H1 (cell line): ENCODE results near the gene ZCCHC3. TPM values are rescaled to one million over a fixed set of nuclear protein-coding genes. Genes with fewer than 3 reads are reported as not detected.
A peak's percentile ranks its signal among the peaks of the same experiment; 100 is the strongest.

Experiments used
- CTCF ChIA-PET: fragments of 300-600 bp; sonication (Branson Sonifier 250); formaldehyde crosslinking; loops from one replicate; lab custom pipeline; 2021; ENCODE audit not compliant: partially characterized antibody; lab: Charles Lee
- POLR2A ChIA-PET: fragments of 300-600 bp; sonication (Branson Sonifier 250); formaldehyde crosslinking; loops from one replicate; lab custom pipeline; 2021; ENCODE audit warnings: inconsistent platforms; ENCODE audit not compliant: partially characterized antibody; lab: Charles Lee
- DNase-seq, 2 experiments: peaks; one replicate each; pipeline versions ENCODE4 v3.0.0 to v3.0.0-alpha.2; 2010 to 2022; ENCODE audit warnings: low spot score in 2 of 2, low read depth in 1 of 2, mixed read lengths in 1 of 2
- FAIRE-seq: peaks from 2 replicates; lab custom pipeline; 2011; peaks lifted over from hg19 to GRCh38; lab: Jason Lieb, UNC
- H2AFZ ChIP-seq: 2 replicates; pipeline ENCODE4 v1.8.1; 2012; ENCODE audit warnings: low read length, inconsistent platforms
- H2AK5ac ChIP-seq: 2 replicates; pipeline ENCODE4 v1.6.1; 2013; ENCODE audit warnings: low read depth, low read length
- H2BK120ac ChIP-seq: replicated peaks from 2 replicates; pipeline ENCODE3; 2013; ENCODE audit warnings: low read depth, low read length, inconsistent platforms
- H2BK12ac ChIP-seq: 2 replicates; pipeline ENCODE4 v1.6.1; 2013; ENCODE audit warnings: low read depth, low read length
- H2BK15ac ChIP-seq: 2 replicates; pipeline ENCODE4 v1.6.1; 2013; ENCODE audit warnings: low read length
- H2BK20ac ChIP-seq: 2 replicates; pipeline ENCODE4 v1.6.1; 2013; ENCODE audit warnings: low read length
- H2BK5ac ChIP-seq: 2 replicates; pipeline ENCODE4 v1.6.1; 2013; ENCODE audit warnings: low read depth, low read length
- H3K14ac ChIP-seq: 2 replicates; pipeline ENCODE4 v1.6.1; 2013; ENCODE audit warnings: inconsistent platforms; ENCODE audit not compliant: insufficient read length
- H3K18ac ChIP-seq: 2 replicates; pipeline ENCODE4 v1.6.1; 2013; ENCODE audit warnings: low read length; ENCODE audit errors: extremely low read depth
- H3K23ac ChIP-seq: 2 replicates; pipeline ENCODE4 v1.6.1; 2013; ENCODE audit warnings: inconsistent platforms; ENCODE audit not compliant: insufficient read length
- H3K23me2 ChIP-seq: 2 replicates; pipeline ENCODE4 v1.6.1; 2013; ENCODE audit warnings: low read depth, low read length
- H3K27ac ChIP-seq: 2 replicates; pipeline ENCODE4 v1.6.1; 2011; ENCODE audit warnings: low read depth, low read length, inconsistent platforms
- H3K27me3 ChIP-seq, 4 experiments: replicated peaks in 1 of 4; 1 replicate in 1 of 4; 2 replicates in 3 of 4; pipeline versions ENCODE4 v1.6.1 to v1.8.1; 2011 to 2013; ENCODE audit warnings: low read length in 3 of 4, mild to moderate bottlenecking in 3 of 4, inconsistent platforms in 2 of 4, mixed read lengths in 2 of 4, moderate library complexity in 1 of 4; ENCODE audit not compliant: control insufficient read depth in 3 of 4, insufficient read depth in 3 of 4; ENCODE audit errors: extremely low read depth in 1 of 4
- H3K36me3 ChIP-seq, 4 experiments: 2 replicates each; pipeline versions ENCODE4 v1.6.1 to v1.8.1; 2011 to 2013; ENCODE audit warnings: mild to moderate bottlenecking in 4 of 4, low read length in 3 of 4, moderate library complexity in 2 of 4, control low read depth in 1 of 4, inconsistent platforms in 1 of 4; ENCODE audit not compliant: insufficient read depth in 4 of 4, control insufficient read depth in 2 of 4
- H3K4ac ChIP-seq: replicated peaks from 2 replicates; pipeline ENCODE3; 2013; ENCODE audit warnings: low read length, low read depth, mixed read lengths, inconsistent platforms; ENCODE audit not compliant: insufficient read length
- H3K4me1 ChIP-seq, 4 experiments: replicated peaks in 1 of 4; 1 replicate in 1 of 4; 2 replicates in 3 of 4; pipeline versions ENCODE4 v1.6.1 to v1.8.1; 2011 to 2013; ENCODE audit warnings: low read length in 3 of 4, inconsistent platforms in 2 of 4, mixed read lengths in 1 of 4; ENCODE audit not compliant: insufficient read depth in 4 of 4, control insufficient read depth in 3 of 4
- H3K4me2 ChIP-seq, 2 experiments: 2 replicates each; pipeline versions ENCODE4 v1.6.1 to v1.8.1; 2011 to 2013; ENCODE audit warnings: low read depth in 2 of 2, low read length in 2 of 2, control low read depth in 1 of 2, inconsistent platforms in 1 of 2, mild to moderate bottlenecking in 1 of 2; ENCODE audit not compliant: insufficient read depth in 1 of 2
- H3K4me3 ChIP-seq, 4 experiments: fragments of 200-600, 300-600 bp in 1 of 4; sonication (generic), shearing (Covaris generic), sonication (Bioruptor Twin) in 1 of 4; 2 replicates each; pipeline versions ENCODE4 v1.5.1 to v1.8.1; 2011 to 2016; ENCODE audit warnings: low read length in 4 of 4, low read depth in 3 of 4, control low read depth in 2 of 4, inconsistent platforms in 2 of 4, mild to moderate bottlenecking in 2 of 4, mixed read lengths in 1 of 4, moderate library complexity in 1 of 4; ENCODE audit not compliant: insufficient read depth in 2 of 4; ENCODE audit errors: extremely low read depth in 1 of 4
- H3K56ac ChIP-seq: replicated peaks from 2 replicates; pipeline ENCODE3; 2013; ENCODE audit warnings: low read depth, mild to moderate bottlenecking, mixed read lengths, low read length, inconsistent platforms; ENCODE audit not compliant: insufficient read length
- H3K79me1 ChIP-seq: 2 replicates; pipeline ENCODE4 v1.6.1; 2013; ENCODE audit warnings: low read depth, low read length, control low read depth
- H3K79me2 ChIP-seq, 2 experiments: 2 replicates each; pipeline versions ENCODE4 v1.6.1 to v1.8.1; 2012 to 2013; ENCODE audit warnings: low read length in 2 of 2, mild to moderate bottlenecking in 2 of 2, inconsistent platforms in 1 of 2; ENCODE audit not compliant: insufficient read depth in 2 of 2, control insufficient read depth in 1 of 2
- H3K9ac ChIP-seq, 4 experiments: replicated peaks in 1 of 4; 1 replicate in 1 of 4; 2 replicates in 3 of 4; pipeline versions ENCODE4 v1.6.1 to v1.8.1; 2011 to 2013; ENCODE audit warnings: low read depth in 3 of 4, low read length in 3 of 4, control low read depth in 2 of 4, mild to moderate bottlenecking in 2 of 4, moderate library complexity in 2 of 4, inconsistent platforms in 1 of 4; ENCODE audit errors: extremely low read depth in 1 of 4
- H3K9me3 ChIP-seq, 2 experiments: 2 replicates each; pipeline versions ENCODE4 v1.6.1 to v1.8.1; 2012 to 2013; ENCODE audit warnings: mild to moderate bottlenecking in 2 of 2, moderate library complexity in 2 of 2, control low read depth in 1 of 2, inconsistent platforms in 1 of 2, low read depth in 1 of 2, low read length in 1 of 2, mixed read lengths in 1 of 2; ENCODE audit not compliant: insufficient read depth in 2 of 2
- H4K20me1 ChIP-seq, 2 experiments: replicated peaks in 1 of 2; 2 replicates each; pipeline versions ENCODE3 to v1.8.1; 2011 to 2013; ENCODE audit warnings: inconsistent platforms in 2 of 2, low read length in 2 of 2, mild to moderate bottlenecking in 1 of 2; ENCODE audit not compliant: insufficient read depth in 2 of 2, control insufficient read depth in 1 of 2
- H4K5ac ChIP-seq: 2 replicates; pipeline ENCODE4 v1.6.1; 2013; ENCODE audit warnings: low read length, low read depth, mixed read lengths, inconsistent platforms; ENCODE audit not compliant: insufficient read length
- H4K8ac ChIP-seq: 2 replicates; pipeline ENCODE4 v1.8.0; 2013; ENCODE audit warnings: mild to moderate bottlenecking, moderate library complexity, low read length, inconsistent platforms; ENCODE audit not compliant: insufficient read depth; ENCODE audit errors: extremely low read depth
- H4K91ac ChIP-seq: replicated peaks from 2 replicates; pipeline ENCODE3; 2013; ENCODE audit warnings: low read length, mixed read lengths, inconsistent platforms; ENCODE audit not compliant: insufficient read length
- GABPA ChIP-seq: IDR thresholded peaks from 2 replicates; pipeline ENCODE4 v1.6.1; 2011; ENCODE audit warnings: mild to moderate bottlenecking, low read length, moderate library complexity, borderline replicate concordance; ENCODE audit not compliant: insufficient read depth
- KDM4A ChIP-seq: IDR thresholded peaks from one replicate; pipeline ENCODE4 v1.7.1; 2012; ENCODE audit warnings: low read depth, mild to moderate bottlenecking, moderate library complexity, low read length, inconsistent platforms; ENCODE audit not compliant: severe bottlenecking
- KDM5A ChIP-seq: fragments of 200-600 bp; IDR thresholded peaks from 2 replicates; pipeline ENCODE4 v1.7.1; 2012; ENCODE audit warnings: mild to moderate bottlenecking, low read length, inconsistent platforms, mixed read lengths
- TAF7 ChIP-seq: optimal IDR thresholded peaks from 2 replicates; pipeline ENCODE3; 2011; ENCODE audit warnings: low read depth, mild to moderate bottlenecking, inconsistent platforms, low read length, moderate library complexity, borderline replicate concordance
- whole genome bisulfite sequencing, 2 experiments: shearing (Covaris generic) in 1 of 2; methylation state at CpG; one replicate each; pipeline versions ENCODE4 v1.1.6 to v1.1.7; 2013 to 2015; ENCODE audit warnings: low lambda C conversion rate in 2 of 2, mixed read lengths in 2 of 2, inconsistent platforms in 1 of 2, low coverage in 1 of 2, missing lambda C conversion rate in 1 of 2; ENCODE audit not compliant: insufficient replicate concordance in 2 of 2, insufficient coverage in 1 of 2, insufficient read length in 1 of 2; ENCODE audit errors: extremely low coverage in 1 of 2, missing lambda C conversion rate in 1 of 2; 5-methylcytosine and 5-hydroxymethylcytosine counted together
- long read RNA-seq, 2 experiments: library from RNA in 1 of 2; library from capped mRNA in 1 of 2; stranded (forward); transcript quantifications; one replicate each; pipeline ENCODE4 v2.0.0, GENCODE V29; 2021; ENCODE audit warnings: inconsistent platforms in 1 of 2
- polyA minus RNA-seq, 3 experiments: library from RNA; depleted of rRNA, polyadenylated mRNA; stranded (reverse); fragments of >200 nt; gene quantifications; 1 replicate in 2 of 3; 2 replicates in 1 of 3; pipeline ENCODE4 v1.2.3, GENCODE V29; 2011
- polyA plus RNA-seq, 7 experiments: library from polyadenylated mRNA; depleted of rRNA in 3 of 7; stranded (reverse) in 5 of 7; unstranded in 2 of 7; fragments of >200 nt in 5 of 7; fragments of 200-250 nt in 2 of 7; gene quantifications; 1 replicate in 5 of 7; 2 replicates in 1 of 7; 4 replicates in 1 of 7; pipeline versions ENCODE4 v1.2.1 to v1.2.3, GENCODE V29; 2011 to 2013; ENCODE audit warnings: missing spikeins in 2 of 7, mixed read lengths in 2 of 7
- total RNA-seq: library from RNA; stranded (reverse); fragmentation: NEBNext Ultra II Directional; extraction: Animal tissue kit (Norgen Biotek cat#: 25700); gene quantifications from 2 replicates; pipeline ENCODE4 v1.2.1, GENCODE V29; 2021

Gene ZCCHC3, protein sequence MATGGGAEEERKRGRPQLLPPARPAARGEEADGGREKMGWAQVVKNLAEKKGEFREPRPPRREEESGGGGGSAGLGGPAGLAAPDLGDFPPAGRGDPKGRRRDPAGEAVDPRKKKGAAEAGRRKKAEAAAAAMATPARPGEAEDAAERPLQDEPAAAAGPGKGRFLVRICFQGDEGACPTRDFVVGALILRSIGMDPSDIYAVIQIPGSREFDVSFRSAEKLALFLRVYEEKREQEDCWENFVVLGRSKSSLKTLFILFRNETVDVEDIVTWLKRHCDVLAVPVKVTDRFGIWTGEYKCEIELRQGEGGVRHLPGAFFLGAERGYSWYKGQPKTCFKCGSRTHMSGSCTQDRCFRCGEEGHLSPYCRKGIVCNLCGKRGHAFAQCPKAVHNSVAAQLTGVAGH
- total RNA-seq: 52.4 and 54.0 TPM in 2 replicates
- polyA plus RNA-seq (2011; rRNA removed): 33.7 and 34.0 TPM in 2 replicates
- 40.1 TPM for polyA plus RNA-seq (2011; cell fraction: cytosol; rRNA removed)
- 23.6 TPM for polyA plus RNA-seq (2011; cell fraction: nucleus; rRNA removed)
- 41.3 to 45.9 TPM (median 42.1 TPM) in 4 replicates for polyA plus RNA-seq (2012, experiment 1 of 2)
- polyA plus RNA-seq (2012, experiment 2 of 2): 43.6 TPM
- 36.6 TPM for polyA plus RNA-seq (2013, experiment 1 of 2)
- polyA plus RNA-seq (2013, experiment 2 of 2): 39.0 TPM
- polyA minus RNA-seq (2011; rRNA and poly(A)+ RNA removed): 14.9 and 15.4 TPM in 2 replicates
- 24.4 TPM for polyA minus RNA-seq (2011; cell fraction: cytosol; rRNA and poly(A)+ RNA removed)
- 13.9 TPM for polyA minus RNA-seq (2011; cell fraction: nucleus; rRNA and poly(A)+ RNA removed)
- long read RNA-seq, experiment 1, transcript ZCCHC3-201 (1 exons, 3,354 nt): major isoform, 62 of 63 reads
- long read RNA-seq, experiment 1, partial matches to known transcripts: 0 of 63 reads
- long read RNA-seq, experiment 1, other reads (novel, unspliced or antisense): 1 of 63 reads
- long read RNA-seq, experiment 2, transcript ZCCHC3-201 (1 exons, 3,354 nt): major isoform, 5 of 5 reads
- long read RNA-seq, experiment 2, partial matches to known transcripts: 0 of 5 reads
- long read RNA-seq, experiment 2, other reads (novel, unspliced or antisense): 0 of 5 reads

DNA sequence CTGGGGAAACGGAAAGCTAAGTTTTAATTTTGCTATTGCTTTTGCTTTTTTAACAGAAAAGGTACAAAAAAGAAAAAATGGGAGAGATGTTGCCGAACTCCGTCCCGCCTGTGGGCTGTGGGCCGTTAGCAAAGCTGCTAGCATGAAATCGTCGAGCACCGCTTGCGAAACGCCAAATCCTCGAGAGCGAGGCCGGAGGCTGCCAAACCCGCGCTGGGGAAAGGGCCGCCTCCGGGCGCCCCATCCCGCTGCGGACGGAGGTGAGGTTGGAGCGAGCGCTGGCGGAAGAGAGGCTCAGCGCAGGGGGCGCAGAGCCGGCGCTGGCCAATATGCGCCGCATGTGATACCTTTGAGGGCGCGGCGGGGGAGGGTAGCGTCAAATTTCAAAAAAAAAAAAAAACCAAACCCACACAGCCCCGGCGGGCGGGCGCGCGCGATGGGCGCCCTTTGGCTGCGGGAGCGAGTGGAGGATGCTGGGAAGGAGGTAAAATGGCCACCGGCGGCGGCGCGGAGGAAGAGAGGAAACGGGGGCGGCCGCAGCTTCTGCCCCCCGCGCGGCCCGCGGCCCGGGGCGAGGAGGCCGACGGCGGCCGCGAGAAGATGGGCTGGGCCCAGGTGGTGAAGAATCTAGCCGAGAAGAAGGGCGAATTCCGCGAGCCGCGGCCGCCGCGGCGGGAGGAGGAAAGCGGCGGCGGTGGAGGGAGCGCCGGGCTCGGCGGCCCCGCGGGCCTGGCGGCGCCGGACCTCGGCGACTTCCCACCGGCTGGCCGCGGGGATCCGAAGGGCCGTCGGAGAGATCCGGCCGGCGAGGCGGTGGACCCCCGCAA, at the start of gene ZCCHC3:
ZCCHC3 (plus strand) TSS at position 473 of the 827 bp plus-strand sequence; CDS start at position 490, 17 bp downstream.
- Histone ChIP-seq H3K14ac (no peak within 1 kb of the TSS), H3K79me2 (peaks cover 11 to 35% of the 10 kb centered on the region in 2 experiments; a peak in 3 of 4 replicates), H3K79me1 (peaks cover 3% of the 10 kb centered on the region; the same call in 1 of the 2 replicates), H3K36me3 (no peaks in the 10 kb centered on the region), H4K20me1 (peaks cover 6 to 11% of the 10 kb centered on the region in 2 experiments), H4K8ac (peak within 1 kb of the TSS; percentile 95), H3K27ac (peak within 1 kb of the TSS; percentile 90), H3K4me1 (peaks cover 12 to 22% (median 14%) of the 10 kb centered on the region in 4 experiments), H4K91ac (peak within 1 kb of the TSS; percentile 50), H3K4ac (peak within 1 kb of the TSS; percentile 63), H2BK5ac (peak within 1 kb of the TSS; percentile 53), H3K23me2 (peaks cover 17% of the 10 kb centered on the region), H2BK20ac (no peak within 1 kb of the TSS), H4K5ac (peak within 1 kb of the TSS; percentile 79), H3K23ac (no peak within 1 kb of the TSS), H3K27me3 (peaks cover 0 to 7% (median 1%) of the 10 kb centered on the region in 4 experiments; a peak in 2 of 7 replicates), H3K4me3 (peak within 1 kb of the TSS; percentile 69 to 99 (median 96)), H2BK120ac (peak within 1 kb of the TSS; percentile 49), H2AFZ (no peak within 1 kb of the TSS), H2AK5ac (no peak within 1 kb of the TSS; the same call in 1 of the 2 replicates), H3K9ac (peak within 1 kb of the TSS; percentile 82 to 95 (median 92)), H3K56ac (peak within 1 kb of the TSS; percentile 71), H2BK12ac (peak within 1 kb of the TSS; percentile 69; the same call in 1 of the 2 replicates), H3K9me3 (no peaks in the 10 kb centered on the region; a peak in 1 of 4 replicates), H3K18ac (peak within 1 kb of the TSS; percentile 19), H2BK15ac (peak within 1 kb of the TSS; percentile 65; the same call in 1 of the 2 replicates), H3K4me2 (peak within 1 kb of the TSS; percentile 81 to 94)
- no peak for FAIRE-seq
- POLR2A ChIA-PET: interaction anchor here (1.0 to 9.4 kb wide), 6 partner anchors 13 to 1532 kb away, joined by 3 to 85 read pairs (median 33); no protein-coding TSS in a partner anchor
- WGBS, 2 experiments: 1% methylated on average over 66 of the region's 99 CpGs; no CpG with 5 or more reads in 1 of the 2 experiments
- CTCF ChIA-PET: interaction anchor here (0.9 to 7.8 kb wide), 6 partner anchors 12 to 33 kb away, joined by 3 to 36 read pairs (median 18); partner anchors contain the start of gene SOX12
- DNase-seq: peak; percentile 80 to 88
- TF ChIP-seq KDM5A (peak; percentile 24; the same call in 1 of the 2 replicates), KDM4A (peak; percentile 38), TAF7 (peak; percentile 95), GABPA (no peak; the same call in 1 of the 2 replicates)
